T-helper 2 cell treated with Interferon-gamma antibody and Interleukin-4, amounts not matched to agents 5 μg/mL and 100 μg/mL, for 36 hours (primary cell): ENCODE data around the gene ANO8.
A peak's percentile ranks its signal among the peaks of the same experiment; 100 is the strongest.

Source experiments
- DNase-seq: peaks from one replicate; pipeline ENCODE4 v3.0.0; 2021; ENCODE audit warnings: low spot score
- H3K27ac Mint-ChIP-seq: one replicate; pipeline ENCODE4 v1.8.0; 2021; ENCODE audit warnings: mild to moderate bottlenecking, mixed read lengths
- H3K27me3 Mint-ChIP-seq: one replicate; pipeline ENCODE4 v1.8.0; 2021; ENCODE audit warnings: low read depth, mixed read lengths
- H3K36me3 Mint-ChIP-seq: one replicate; pipeline ENCODE4 v1.8.0; 2021; ENCODE audit warnings: low read depth, mixed read lengths
- H3K4me1 Mint-ChIP-seq: one replicate; pipeline ENCODE4 v1.8.0; 2021; ENCODE audit warnings: low read depth, mixed read lengths
- H3K4me3 Mint-ChIP-seq: one replicate; pipeline ENCODE4 v1.8.0; 2022; ENCODE audit warnings: mild to moderate bottlenecking, moderate library complexity, mixed read lengths
- H3K9me3 Mint-ChIP-seq: one replicate; pipeline ENCODE4 v1.8.0; 2021; ENCODE audit warnings: mixed read lengths

Gene ANO8

DNA sequence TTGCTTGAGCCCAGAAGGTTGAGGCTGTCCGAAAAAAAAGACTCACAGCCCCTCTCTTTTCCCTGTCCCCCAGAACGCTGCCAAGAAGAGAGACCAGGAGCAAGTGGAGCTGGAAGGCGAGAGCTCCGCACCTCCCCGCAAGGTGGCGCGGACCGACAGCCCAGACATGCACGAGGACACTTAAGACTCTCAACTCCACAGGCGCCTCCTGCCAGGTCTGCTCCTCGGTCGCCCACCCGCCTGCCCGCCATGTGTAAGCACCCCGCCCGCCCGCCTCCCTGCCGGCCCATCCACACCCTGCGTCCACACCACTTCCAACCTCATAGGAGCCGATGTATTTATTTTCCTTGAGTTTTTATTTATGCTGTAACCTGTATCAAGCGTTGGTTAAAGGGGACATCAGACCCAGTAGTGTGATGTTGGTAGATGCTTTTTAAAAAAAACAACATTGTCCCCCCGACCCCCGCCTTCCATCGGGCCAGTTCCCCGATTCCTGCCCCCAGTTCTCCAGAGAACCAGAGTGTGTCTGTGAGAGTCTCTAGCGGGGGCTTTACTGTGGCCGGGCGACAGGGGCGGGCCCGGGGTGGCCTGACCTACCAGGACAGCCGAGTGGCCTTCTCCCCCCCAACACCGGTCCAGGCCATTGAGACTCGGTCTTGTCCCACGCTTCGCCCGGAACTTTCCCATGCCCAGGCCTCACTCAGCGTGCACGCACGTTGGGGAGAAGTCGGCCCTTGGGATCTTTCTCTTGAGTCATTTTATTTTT is 15.0 kb downstream of the ANO8 start:
- H3K4me3 Mint-ChIP-seq: no peak overlapping the region
- no peaks in the 10 kb centered on the region for H3K4me1 Mint-ChIP-seq
- no peak for DNase-seq
- H3K36me3 Mint-ChIP-seq: peaks cover 29% of the 10 kb centered on the region
- H3K9me3 Mint-ChIP-seq: no peaks in the 10 kb centered on the region
- H3K27me3 Mint-ChIP-seq: no peaks in the 10 kb centered on the region
- no peak overlapping the region for H3K27ac Mint-ChIP-seq

DNA sequence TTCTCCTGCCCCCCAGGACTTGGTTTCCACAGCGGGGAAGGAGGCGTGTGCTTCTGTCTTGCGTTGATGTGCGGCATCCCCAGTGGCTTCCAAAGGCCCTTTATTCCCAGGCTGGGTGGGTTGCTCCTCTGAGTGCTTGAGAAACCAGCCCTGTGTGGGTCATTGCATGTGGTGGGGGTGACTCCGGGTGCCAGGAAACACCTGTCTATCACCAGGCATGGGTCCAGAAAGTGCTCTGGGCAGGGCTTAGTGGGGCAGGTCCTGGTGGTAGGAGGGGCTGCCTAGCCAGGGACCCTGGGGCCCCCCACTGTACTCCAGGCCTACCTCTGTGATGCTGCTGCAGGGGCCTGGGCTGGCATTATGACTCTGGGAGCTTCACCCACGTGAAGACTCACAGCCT is 15.7 kb downstream of the ANO8 start:
- H3K4me1 Mint-ChIP-seq: no peaks in the 10 kb centered on the region
- H3K36me3 Mint-ChIP-seq: peaks cover 32% of the 10 kb centered on the region
- no peaks in the 10 kb centered on the region for H3K9me3 Mint-ChIP-seq
- no peak overlapping the region for H3K27ac Mint-ChIP-seq
- no peak overlapping the region for H3K4me3 Mint-ChIP-seq
- no peaks in the 10 kb centered on the region for H3K27me3 Mint-ChIP-seq
- DNase-seq: no peak

DNA sequence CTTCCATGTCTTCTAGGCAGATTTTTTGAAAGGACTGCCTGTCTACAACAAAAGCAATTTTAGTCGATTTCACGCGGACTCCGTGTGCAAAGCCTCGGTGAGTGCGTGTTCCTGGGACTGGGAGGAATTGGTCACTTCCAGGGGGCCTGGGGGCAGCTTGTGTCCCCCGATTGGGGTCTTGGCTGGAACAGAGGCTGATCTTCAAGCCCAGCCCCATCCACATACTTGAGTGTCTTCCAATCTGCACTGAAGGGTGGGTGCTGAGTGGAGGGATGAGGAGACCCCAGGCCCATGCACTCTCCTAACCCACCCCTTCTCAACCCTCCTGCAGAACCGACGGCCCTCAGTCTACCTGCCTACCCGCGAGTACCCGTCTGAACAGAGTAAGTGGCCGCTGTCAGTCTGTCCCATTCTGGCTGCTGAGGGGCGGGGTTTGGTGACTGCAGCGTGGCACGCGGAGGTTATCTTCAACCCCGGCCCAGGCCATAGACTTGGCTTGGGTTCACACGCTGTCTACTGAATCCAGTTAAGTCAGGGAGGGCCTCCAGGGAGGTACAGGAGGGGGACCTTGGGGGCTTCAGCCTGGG is 20.6 kb downstream of the ANO8 start:
- Mint-ChIP-seq H3K27me3 (no peaks in the 10 kb centered on the region), H3K36me3 (peaks cover 18% of the 10 kb centered on the region), H3K27ac (no peak overlapping the region), H3K4me3 (no peak overlapping the region), H3K4me1 (peaks cover 17% of the 10 kb centered on the region), H3K9me3 (no peaks in the 10 kb centered on the region)
- DNase-seq: no peak

DNA sequence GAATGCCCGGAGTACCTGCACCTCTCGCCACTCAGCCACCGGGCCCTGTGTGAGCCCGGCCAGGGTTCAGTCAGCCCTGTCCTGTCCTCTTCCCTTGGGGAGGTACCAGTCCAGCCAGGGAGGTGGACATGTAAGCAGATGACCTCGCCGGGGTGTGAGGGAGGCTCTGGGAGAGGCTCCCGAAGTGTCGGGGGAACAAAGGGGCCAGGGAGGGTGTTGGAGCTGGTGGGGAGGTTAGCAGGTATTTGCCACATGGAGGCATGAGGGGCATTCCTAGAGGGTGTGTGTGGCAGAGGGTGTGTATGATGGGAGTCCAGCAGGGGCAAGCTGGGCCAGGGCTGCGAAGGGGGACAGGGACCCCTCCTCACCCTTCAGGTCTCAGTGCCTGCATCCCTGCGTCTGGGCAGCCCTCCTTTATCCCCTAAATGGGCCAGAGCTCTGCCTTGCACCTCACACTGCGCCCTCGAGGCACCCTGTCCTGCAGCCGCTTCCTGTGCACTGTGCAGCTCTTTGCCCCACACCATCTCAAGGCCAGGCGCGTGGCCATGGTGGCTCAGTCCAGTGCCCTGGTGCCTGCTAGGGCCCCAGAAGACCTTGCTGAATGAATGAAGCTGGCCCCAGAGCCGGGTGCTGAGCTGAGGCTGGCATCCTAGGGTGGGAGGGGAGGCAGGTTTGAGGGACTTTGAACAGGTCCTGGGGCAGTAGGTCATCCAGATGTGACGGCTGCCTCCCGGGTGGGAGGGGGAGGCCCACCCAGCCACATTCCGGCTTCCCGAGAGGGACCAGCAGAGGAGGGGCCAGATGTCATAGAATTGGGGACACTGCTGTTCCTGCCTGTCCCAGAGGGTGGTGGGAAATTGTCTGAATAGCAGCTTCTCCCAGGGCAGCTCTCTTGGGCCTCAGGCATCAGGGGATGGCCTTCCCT is 22.2 kb downstream of the ANO8 start:
- H3K9me3 Mint-ChIP-seq: no peaks in the 10 kb centered on the region
- no peaks in the 10 kb centered on the region for H3K27me3 Mint-ChIP-seq
- no peak overlapping the region for H3K27ac Mint-ChIP-seq
- DNase-seq: no peak
- H3K4me1 Mint-ChIP-seq: peaks cover 23% of the 10 kb centered on the region
- no peak overlapping the region for H3K4me3 Mint-ChIP-seq
- H3K36me3 Mint-ChIP-seq: peaks cover 18% of the 10 kb centered on the region

DNA sequence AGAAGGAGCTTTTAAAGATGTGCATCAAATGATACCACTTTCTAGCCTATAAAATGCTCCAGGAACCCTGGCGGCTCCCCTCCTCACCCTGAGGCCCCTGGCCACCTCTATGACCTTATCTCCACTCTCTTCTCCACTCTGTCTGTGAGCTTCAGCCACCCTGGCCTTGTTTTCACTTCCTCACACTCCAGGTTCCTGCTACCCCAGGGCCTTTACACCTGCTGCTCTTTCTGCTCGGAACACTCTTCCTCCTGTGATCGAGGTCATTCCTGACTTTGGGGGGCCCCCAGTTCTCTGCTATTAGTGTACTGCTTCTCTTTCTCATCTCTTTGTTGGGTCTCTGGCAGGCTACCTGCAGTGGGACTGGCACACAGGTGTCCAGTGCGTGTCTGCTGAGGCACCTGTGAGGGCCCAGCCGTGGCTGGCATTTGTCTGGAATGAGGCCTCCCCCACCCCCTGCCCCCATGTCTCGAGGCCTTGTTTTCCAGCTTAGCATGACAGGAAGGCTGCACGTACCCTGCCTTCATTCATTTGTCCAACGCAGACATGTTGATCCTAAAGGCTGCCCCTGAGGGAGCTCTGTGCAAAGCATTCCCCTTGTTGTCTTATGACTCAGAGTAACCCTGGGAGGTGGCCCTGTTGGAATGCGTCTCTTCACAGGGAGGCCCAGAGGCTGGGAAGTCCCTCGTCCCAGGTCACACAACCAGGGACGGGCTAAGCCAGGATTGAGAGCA is 23.0 kb downstream of the ANO8 start:
- Mint-ChIP-seq H3K27ac (peak overlapping the region; percentile 32), H3K9me3 (no peaks in the 10 kb centered on the region), H3K36me3 (peaks cover 18% of the 10 kb centered on the region), H3K27me3 (no peaks in the 10 kb centered on the region), H3K4me1 (peaks cover 23% of the 10 kb centered on the region), H3K4me3 (peak overlapping the region; percentile 48)
- DNase-seq: no peak

DNA sequence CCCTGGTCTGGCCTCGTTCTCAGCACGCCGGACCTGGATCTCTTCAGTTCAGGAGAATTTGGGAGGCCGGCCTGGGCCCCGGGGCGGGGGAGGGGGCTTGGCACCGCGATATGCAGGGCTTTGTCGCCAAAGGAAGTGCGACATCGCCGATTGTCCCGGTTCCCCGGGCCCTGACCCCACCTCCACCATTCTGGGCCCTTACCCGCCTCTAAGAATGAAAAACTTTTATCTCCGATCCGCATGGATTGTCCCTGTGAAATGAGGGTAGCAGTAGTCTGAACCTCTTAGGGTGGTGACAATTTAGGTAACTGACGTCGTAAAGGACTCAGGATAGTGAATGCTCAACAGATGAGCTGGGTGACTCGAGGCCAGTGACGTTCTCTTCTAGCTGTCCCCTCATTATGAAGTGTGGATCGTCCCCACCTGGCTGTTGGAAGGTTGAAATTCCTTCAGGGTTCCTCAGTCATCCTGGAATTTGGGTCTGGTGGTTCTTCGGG is 24.6 kb downstream of the ANO8 start:
- Mint-ChIP-seq H3K4me3 (peak overlapping the region; percentile 99), H3K27ac (peak overlapping the region; percentile 96), H3K27me3 (no peaks in the 10 kb centered on the region), H3K4me1 (peaks cover 29% of the 10 kb centered on the region), H3K36me3 (peaks cover 10% of the 10 kb centered on the region), H3K9me3 (no peaks in the 10 kb centered on the region)
- DNase-seq: no peak

DNA sequence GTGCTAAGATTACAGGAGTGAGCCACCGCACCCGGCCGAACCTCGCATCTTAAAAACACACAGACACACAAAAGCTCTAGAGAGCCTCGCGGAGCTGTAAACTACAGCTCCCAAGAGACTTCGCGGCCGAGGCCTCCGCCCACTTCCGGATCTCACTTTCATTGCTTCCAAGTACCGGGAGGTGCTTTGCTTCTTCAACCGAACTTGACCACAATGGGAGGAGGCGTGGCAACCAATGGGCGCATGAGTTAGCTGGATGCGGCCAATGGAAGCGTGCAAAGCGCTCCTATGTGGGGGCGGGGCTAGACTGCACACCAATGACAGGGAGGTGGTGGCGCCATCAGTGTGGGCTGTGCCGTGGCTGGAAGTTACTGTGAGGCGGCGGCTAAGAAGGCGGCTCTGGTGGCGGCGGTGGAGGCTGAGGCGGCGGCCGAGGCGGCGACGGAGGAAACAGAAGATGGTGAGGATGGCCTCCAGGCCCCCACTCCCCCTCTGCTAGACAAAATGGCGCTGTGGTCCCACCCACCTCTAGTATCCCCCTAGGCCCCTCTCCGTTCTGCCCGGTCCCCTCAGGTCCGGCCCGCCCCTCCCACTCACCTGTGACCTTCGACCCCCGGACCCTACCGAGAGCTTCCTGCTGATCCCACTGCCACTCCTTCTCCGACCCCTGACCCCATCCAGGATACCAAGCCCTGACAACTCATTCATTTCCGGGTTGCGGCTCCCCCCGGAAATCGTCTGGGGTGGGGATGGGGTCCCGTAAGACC is 25.3 kb downstream of the ANO8 start, which contains the start of gene DDA1:
TSS of gene DDA1 (plus strand) at position 366 of the 767 bp plus-strand sequence. CDS start at position 458, 92 bp downstream.
- peak within 1 kb of the TSS; percentile 96 for H3K27ac Mint-ChIP-seq
- H3K27me3 Mint-ChIP-seq: no peaks in the 10 kb centered on the region
- H3K4me1 Mint-ChIP-seq: peaks cover 33% of the 10 kb centered on the region
- peaks cover 10% of the 10 kb centered on the region for H3K36me3 Mint-ChIP-seq
- no peaks in the 10 kb centered on the region for H3K9me3 Mint-ChIP-seq
- H3K4me3 Mint-ChIP-seq: peak within 1 kb of the TSS; percentile 99
- DNase-seq: peak; percentile 99

DNA sequence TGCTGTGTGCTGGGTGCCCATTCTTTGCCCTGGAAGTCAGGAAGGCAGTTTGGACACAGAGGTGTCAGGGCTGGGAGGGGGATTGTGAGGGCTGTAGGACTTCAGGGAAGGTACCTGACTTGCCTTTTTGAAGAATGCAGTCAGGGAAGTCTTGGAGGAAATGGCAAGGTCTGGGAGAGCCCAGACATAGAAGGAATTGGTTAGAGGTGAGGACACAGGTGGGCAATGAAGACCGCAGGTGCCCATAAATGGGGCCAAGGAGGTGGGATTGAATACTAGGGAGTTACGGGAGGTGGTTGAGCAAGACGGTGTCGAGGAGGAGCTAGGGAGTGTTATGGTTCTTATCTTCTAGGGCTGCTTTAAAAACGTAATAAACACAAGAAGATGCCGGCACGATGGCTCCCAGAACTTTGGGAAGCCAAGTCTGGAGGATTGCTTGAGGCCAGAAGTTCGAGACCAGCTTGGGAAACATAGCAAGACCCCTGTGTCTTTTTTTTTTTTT is 26.7 kb downstream of the ANO8 start:
- no peak for DNase-seq
- peaks cover 40% of the 10 kb centered on the region for H3K4me1 Mint-ChIP-seq
- peak overlapping the region; percentile 3 for H3K27ac Mint-ChIP-seq

DNA sequence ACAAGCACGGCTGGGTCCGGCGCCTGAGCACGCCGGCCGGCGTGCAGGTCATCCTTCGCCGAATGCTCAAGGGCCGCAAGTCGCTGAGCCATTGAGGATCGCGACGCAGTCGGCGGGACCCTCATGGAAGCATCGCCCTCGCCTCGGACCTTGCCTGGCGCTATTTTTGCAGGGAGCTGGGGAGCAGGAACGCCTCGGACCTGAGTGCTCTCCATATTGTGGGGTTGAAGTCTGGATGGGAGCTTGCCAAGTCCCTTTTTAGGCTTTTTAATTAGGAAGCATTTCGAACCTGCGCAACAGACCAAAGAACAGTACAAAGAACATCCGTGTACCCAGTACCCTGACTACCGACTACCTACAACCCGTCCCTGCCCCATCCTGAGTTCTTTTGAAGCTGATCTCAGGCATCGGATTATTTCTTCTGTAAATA is 28.4 kb downstream of the ANO8 start:
- Mint-ChIP-seq H3K9me3 (no peaks in the 10 kb centered on the region), H3K4me1 (peaks cover 40% of the 10 kb centered on the region), H3K27me3 (no peaks in the 10 kb centered on the region)

More for the DNA sequence above, 26.7 kb downstream of the ANO8 start:
- Mint-ChIP-seq H3K9me3 (no peaks in the 10 kb centered on the region), H3K4me3 (peak overlapping the region; percentile 89), H3K36me3 (peaks cover 4% of the 10 kb centered on the region), H3K27me3 (no peaks in the 10 kb centered on the region)

DNA sequence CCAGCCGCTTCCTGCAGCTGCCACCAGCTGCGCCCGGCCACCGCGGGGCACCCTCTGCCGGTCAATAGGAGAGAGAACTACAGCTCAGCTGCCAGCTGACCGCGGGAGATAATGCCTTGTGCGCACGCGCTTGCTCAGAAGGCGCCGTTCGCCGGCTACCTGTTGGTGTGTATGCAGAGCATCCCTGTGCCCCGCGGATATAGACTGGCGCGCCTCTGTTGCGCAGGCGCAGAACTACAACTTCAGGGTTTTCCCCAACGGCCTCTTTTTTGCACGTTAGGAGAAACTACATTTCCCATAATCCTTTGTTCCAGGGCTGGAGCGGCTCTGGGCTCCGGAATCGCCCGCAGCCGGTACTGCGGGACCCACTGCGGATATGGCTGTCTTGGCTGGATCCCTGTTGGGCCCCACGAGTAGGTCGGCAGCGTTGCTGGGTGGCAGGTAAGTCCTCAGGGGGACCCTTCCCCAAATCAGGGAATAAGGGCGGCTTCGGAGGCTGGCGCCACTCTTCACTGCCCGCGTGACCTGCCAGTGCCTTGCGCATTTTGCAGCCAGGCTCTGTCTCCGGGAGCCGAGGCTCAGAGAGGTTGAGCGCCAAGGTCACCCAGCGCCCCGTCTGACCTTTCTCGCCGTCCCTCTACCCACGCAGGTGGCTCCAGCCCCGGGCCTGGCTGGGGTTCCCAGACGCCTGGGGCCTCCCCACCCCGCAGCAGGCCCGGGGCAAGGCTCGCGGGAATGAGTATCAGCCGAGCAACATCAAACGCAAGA is 29.0 kb downstream of the ANO8 start, which contains the start of gene MRPL34:
TSS of gene MRPL34 (plus strand) at position 356 of the 768 bp plus-strand sequence. CDS start at position 377, 21 bp downstream.
- Mint-ChIP-seq H3K36me3 (peaks cover 5% of the 10 kb centered on the region), H3K4me1 (peaks cover 36% of the 10 kb centered on the region), H3K4me3 (peak within 1 kb of the TSS; percentile 89), H3K27me3 (no peaks in the 10 kb centered on the region), H3K9me3 (no peaks in the 10 kb centered on the region), H3K27ac (peak within 1 kb of the TSS; percentile 91)
- peak; percentile 99 for DNase-seq

More for the DNA sequence above, 28.4 kb downstream of the ANO8 start:
- Mint-ChIP-seq H3K4me3 (peak overlapping the region; percentile 89), H3K27ac (peak overlapping the region; percentile 77), H3K36me3 (peaks cover 5% of the 10 kb centered on the region)
- DNase-seq: no peak

DNA sequence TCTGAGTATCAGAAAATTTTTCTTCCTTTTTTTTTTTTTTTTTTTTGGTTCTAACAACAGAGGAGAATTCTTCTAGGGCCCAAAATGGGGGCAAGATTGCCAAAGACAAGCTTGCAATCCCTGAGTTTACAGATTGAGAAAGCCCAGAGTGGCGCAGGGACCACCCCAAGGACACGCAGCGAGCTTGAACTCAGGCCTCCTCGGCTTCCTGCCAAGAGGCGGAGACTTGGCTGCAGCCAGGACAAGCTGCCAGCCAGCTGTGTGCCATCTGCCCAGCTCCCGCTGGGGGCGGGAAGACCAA is 29.5 kb downstream of the ANO8 start:
- Mint-ChIP-seq H3K4me1 (peaks cover 31% of the 10 kb centered on the region), H3K36me3 (peaks cover 5% of the 10 kb centered on the region), H3K9me3 (no peaks in the 10 kb centered on the region), H3K27me3 (no peaks in the 10 kb centered on the region), H3K4me3 (peak overlapping the region; percentile 89), H3K27ac (peak overlapping the region; percentile 91)
- no peak for DNase-seq
